K562 (cell line): ENCODE results near the gene TFB2M. TPM values are rescaled to one million over a fixed set of nuclear protein-coding genes. Genes with fewer than 3 reads are reported as not detected.

ENCODE experiments used
- DACH1 ChIP-seq: fragments of 450-650 bp; IDR thresholded peaks from 2 replicates; pipeline ENCODE4 v1.6.1; 2018; ENCODE audit not compliant: partially characterized antibody
- DLX4 ChIP-seq: fragments of 250-450 bp; sonication (Bioruptor Pico); IDR thresholded peaks from 2 replicates; pipeline ENCODE4 v1.6.1; 2021; ENCODE audit warnings: mild to moderate bottlenecking
- KDM2B ChIP-seq: fragments of 250-450 bp; sonication (Bioruptor Pico); IDR thresholded peaks from 2 replicates; pipeline ENCODE4 v1.8.0; 2021; ENCODE audit warnings: mild to moderate bottlenecking, moderate library complexity
- MNT ChIP-seq, 2 experiments: fragments of 450-650 bp; conservative IDR thresholded peaks; 2 replicates each; pipeline ENCODE4 v1.6.1; 2017; ENCODE audit warnings: mild to moderate bottlenecking in 2 of 2, moderate library complexity in 2 of 2
- MXD1 ChIP-seq: fragments of 250-450 bp; sonication (Bioruptor Pico); IDR thresholded peaks from 2 replicates; pipeline ENCODE4 v1.8.0; 2021; ENCODE audit warnings: borderline replicate concordance, mild to moderate bottlenecking, moderate library complexity; ENCODE audit not compliant: poor library complexity, severe bottlenecking
- POLR3A ChIP-seq: IDR thresholded peaks from 2 replicates; pipeline ENCODE4 v1.6.1; 2011; ENCODE audit warnings: borderline replicate concordance, mild to moderate bottlenecking, moderate library complexity; ENCODE audit not compliant: insufficient read length, insufficient read depth; ENCODE audit errors: extremely low read depth
- PRDM10 ChIP-seq: fragments of 450-650 bp; IDR thresholded peaks from 2 replicates; pipeline ENCODE4 v1.6.1; 2018; ENCODE audit not compliant: partially characterized antibody
- PRPF4 ChIP-seq: fragments of 200-400 bp; formaldehyde crosslinking; IDR thresholded peaks from one replicate; pipeline ENCODE4 v1.6.1; 2017; ENCODE audit warnings: low read length, low read depth, mild to moderate bottlenecking; ENCODE audit not compliant: insufficient read depth, poor library complexity, severe bottlenecking
- PYGO2 ChIP-seq: fragments of 450-650 bp; IDR thresholded peaks from 2 replicates; pipeline ENCODE4 v1.6.1; 2016; ENCODE audit warnings: mild to moderate bottlenecking, missing genetic modification characterization, moderate library complexity, missing compliant biosample characterization
- RBBP5 ChIP-seq: fragments of 200-600 bp; sonication (generic); IDR thresholded peaks from 2 replicates; pipeline ENCODE4 v1.6.1; 2012; ENCODE audit warnings: borderline replicate concordance, mild to moderate bottlenecking, low read length, control low read depth, inconsistent platforms; ENCODE audit not compliant: insufficient read depth, poor library complexity, severe bottlenecking
- RBM22 ChIP-seq: fragments of 200-400 bp; formaldehyde crosslinking; IDR thresholded peaks from 2 replicates; pipeline ENCODE4 v1.6.1; 2018; ENCODE audit warnings: low read length, low read depth; ENCODE audit not compliant: poor library complexity, severe bottlenecking
- RBM39 ChIP-seq: fragments of 200-400 bp; formaldehyde crosslinking; optimal IDR thresholded peaks from 2 replicates; pipeline ENCODE3; 2018; ENCODE audit warnings: low read depth, low read length
- SOX6 ChIP-seq: fragments of 450-650 bp; IDR thresholded peaks from 2 replicates; pipeline ENCODE4 v1.6.1; 2014; ENCODE audit warnings: mild to moderate bottlenecking
- TFAM ChIP-seq: fragments of 250-450 bp; sonication (Bioruptor Pico); conservative IDR thresholded peaks from 2 replicates; pipeline ENCODE4 v1.5.0; 2021; ENCODE audit warnings: mild to moderate bottlenecking, moderate library complexity
- TRIM25 ChIP-seq: fragments of 450-650 bp; IDR thresholded peaks from 2 replicates; pipeline ENCODE4 v1.7.0; 2016; ENCODE audit warnings: borderline replicate concordance
- ZKSCAN3 ChIP-seq: fragments of 250-450 bp; sonication (Bioruptor Pico); IDR thresholded peaks from 2 replicates; pipeline ENCODE4 v1.4.0; 2020
- ZNF436 ChIP-seq: fragments of 250-450, 450-650 bp; sonication (Bioruptor Pico); formaldehyde crosslinking; IDR thresholded peaks from 2 replicates; pipeline ENCODE4 v1.7.0; 2020; ENCODE audit warnings: mild to moderate bottlenecking
- polyA plus RNA-seq, 8 experiments: library from polyadenylated mRNA; depleted of rRNA in 4 of 8; stranded (reverse) in 5 of 8; unstranded in 3 of 8; fragments of >200 nt; fragmentation: Nextera tagmentation in 2 of 8; fragmentation: Illumina TruSeq in 1 of 8; extraction: Ambion mirVana in 2 of 8; extraction: Trizol in 1 of 8; gene quantifications; 2 replicates each; pipeline versions ENCODE4 v1.2.1 to v1.2.3, GENCODE V29; 2011 to 2014; ENCODE audit warnings: inconsistent platforms in 1 of 8, missing spikeins in 1 of 8
- total RNA-seq, 7 experiments: library from RNA; depleted of rRNA in 6 of 7; stranded (reverse); fragments of >200 nt in 6 of 7; fragmentation: Illumina TruSeq in 2 of 7; extraction: Trizol in 2 of 7; gene quantifications; 2 replicates each; pipeline versions ENCODE4 v1.2.1 to v1.2.3, GENCODE V29; 2011 to 2021; ENCODE audit warnings: low replicate concordance in 1 of 7

TFB2M gene
- total and polyA plus RNA-seq, 9 of the 15 experiments (the other 6 are each of a cell fraction or from before 2014, with no cell fraction given): 55.1 to 162 (median 70.6) TPM

GRCh38 chr1:246506674-246507481 lies 59.2 kb downstream of the TFB2M start, which contains the start of gene SMYD3 (continued):
- TF ChIP-seq PRDM10 (no peak), KDM2B (CRISPR knock-in tag) (no peak), RBM22 (peak; percentile 19), PYGO2 (tag) (no peak), TRIM25 (no peak), DLX4 (no peak), MXD1 (CRISPR knock-in tag) (no peak), ZKSCAN3 (CRISPR knock-in tag) (no peak), TFAM (CRISPR knock-in tag) (no peak), RBBP5 (peak; percentile 96), MNT (conservative IDR thresholded peaks at IDR 0.05) (peak in 1 of 2 experiments; percentile 63; a peak in 3 of 4 replicates), ZNF436 (CRISPR knock-in tag) (0 out of 2 replicates have a peak, but pooled peaks have one; percentile 16), SOX6 (0 out of 2 replicates have a peak, but pooled peaks have one; percentile 20), PRPF4 (no peak), DACH1 (no peak), POLR3A (no peak), RBM39 (no peak)
